Ascending aorta (tissue), 2 donors: ENCODE results near the gene ESR1. TPM values are rescaled to one million over a fixed set of nuclear protein-coding genes. Genes with fewer than 3 reads are reported as not detected.

Experiments used
- DNase-seq, 2 donors: peaks; one replicate each; pipeline ENCODE4 v3.0.0-alpha.2; 2019; ENCODE audit warnings: low spot score in 2 of 2
- H3K27ac ChIP-seq, 2 donors: fragments of 200-600 bp; sonication (generic); one replicate each; pipeline ENCODE4 v1.5.1; 2016 to 2017; ENCODE audit warnings: mild to moderate bottlenecking in 1 of 2
- H3K27me3 ChIP-seq: fragments of 200-600 bp; sonication (generic); one replicate; pipeline ENCODE4 v1.5.1; 2017
- H3K36me3 ChIP-seq, 2 donors: fragments of 200-600 bp; sonication (generic); one replicate each; pipeline ENCODE4 v1.5.1; 2016
- H3K4me1 ChIP-seq, 2 donors: fragments of 200-600 bp; sonication (generic); one replicate each; pipeline ENCODE4 v1.5.1; 2016 to 2017; ENCODE audit warnings: mild to moderate bottlenecking in 1 of 2
- H3K4me3 ChIP-seq, 2 donors: fragments of 200-600 bp; sonication (generic); one replicate each; pipeline ENCODE4 v1.5.1; 2016 to 2017; ENCODE audit warnings: mild to moderate bottlenecking in 1 of 2
- H3K9me3 ChIP-seq, 2 donors: fragments of 200-600 bp; sonication (generic); one replicate each; pipeline ENCODE4 v1.5.1; 2016
- intact Hi-C: fragments of 100-400 bp; cut with DNase I; formaldehyde crosslinking; loops from one replicate; pipeline ENCODE4 v1.15.1; 2023
- total RNA-seq: library from RNA; depleted of rRNA; stranded (reverse); fragments of >200 nt; gene quantifications from one replicate; pipeline ENCODE4 v1.1.0, GENCODE V29; 2016
- TF ChIP-seq, protein P1 (sequence below), 3 experiments: fragments of 200-600 bp in 2 of 3; fragments of 450-650 bp in 1 of 3; sonication (generic) in 2 of 3; IDR thresholded peaks; one replicate each; pipeline ENCODE4 v1.5.1; 2016 to 2019; ENCODE audit warnings: antibody characterized with exemption in 3 of 3, mild to moderate bottlenecking in 1 of 3, moderate library complexity in 1 of 3

The ESR1 gene
- total RNA-seq, 1 donor from 2014 or later = 3.0 TPM

DNA sequence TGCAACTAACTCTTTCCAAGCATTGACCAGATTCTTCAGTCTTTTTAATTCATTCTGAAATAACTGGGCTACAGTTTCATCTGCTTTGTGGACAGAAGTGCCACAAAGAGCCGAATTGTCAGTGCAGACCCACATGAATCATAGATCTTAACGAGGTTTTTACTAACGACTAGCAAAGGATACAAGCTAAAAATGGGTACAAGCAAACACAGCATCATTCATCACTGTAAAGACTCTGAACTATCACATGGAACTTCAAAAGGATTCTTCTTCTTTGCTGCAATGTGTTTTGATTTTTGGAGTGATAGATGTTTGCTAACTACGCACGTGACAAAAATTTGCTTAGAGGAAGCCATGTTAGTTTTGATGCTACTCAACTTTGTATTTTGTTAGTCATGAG, 227.1 kb downstream of the ESR1 start:
- no peak overlapping the region for H3K4me3 ChIP-seq
- H3K27ac ChIP-seq = no peak overlapping the region
- no peak for DNase-seq
- H3K27me3 ChIP-seq = no peaks in the 10 kb centered on the region
- intact Hi-C loops = no loop called here
- no peaks in the 10 kb centered on the region for H3K9me3 ChIP-seq
- no peaks in the 10 kb centered on the region for H3K4me1 ChIP-seq
- TF ChIP-seq, protein P1, sequence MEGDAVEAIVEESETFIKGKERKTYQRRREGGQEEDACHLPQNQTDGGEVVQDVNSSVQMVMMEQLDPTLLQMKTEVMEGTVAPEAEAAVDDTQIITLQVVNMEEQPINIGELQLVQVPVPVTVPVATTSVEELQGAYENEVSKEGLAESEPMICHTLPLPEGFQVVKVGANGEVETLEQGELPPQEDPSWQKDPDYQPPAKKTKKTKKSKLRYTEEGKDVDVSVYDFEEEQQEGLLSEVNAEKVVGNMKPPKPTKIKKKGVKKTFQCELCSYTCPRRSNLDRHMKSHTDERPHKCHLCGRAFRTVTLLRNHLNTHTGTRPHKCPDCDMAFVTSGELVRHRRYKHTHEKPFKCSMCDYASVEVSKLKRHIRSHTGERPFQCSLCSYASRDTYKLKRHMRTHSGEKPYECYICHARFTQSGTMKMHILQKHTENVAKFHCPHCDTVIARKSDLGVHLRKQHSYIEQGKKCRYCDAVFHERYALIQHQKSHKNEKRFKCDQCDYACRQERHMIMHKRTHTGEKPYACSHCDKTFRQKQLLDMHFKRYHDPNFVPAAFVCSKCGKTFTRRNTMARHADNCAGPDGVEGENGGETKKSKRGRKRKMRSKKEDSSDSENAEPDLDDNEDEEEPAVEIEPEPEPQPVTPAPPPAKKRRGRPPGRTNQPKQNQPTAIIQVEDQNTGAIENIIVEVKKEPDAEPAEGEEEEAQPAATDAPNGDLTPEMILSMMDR (IDR thresholded peaks at IDR 0.05) = no peak
- no peaks in the 10 kb centered on the region for H3K36me3 ChIP-seq

DNA sequence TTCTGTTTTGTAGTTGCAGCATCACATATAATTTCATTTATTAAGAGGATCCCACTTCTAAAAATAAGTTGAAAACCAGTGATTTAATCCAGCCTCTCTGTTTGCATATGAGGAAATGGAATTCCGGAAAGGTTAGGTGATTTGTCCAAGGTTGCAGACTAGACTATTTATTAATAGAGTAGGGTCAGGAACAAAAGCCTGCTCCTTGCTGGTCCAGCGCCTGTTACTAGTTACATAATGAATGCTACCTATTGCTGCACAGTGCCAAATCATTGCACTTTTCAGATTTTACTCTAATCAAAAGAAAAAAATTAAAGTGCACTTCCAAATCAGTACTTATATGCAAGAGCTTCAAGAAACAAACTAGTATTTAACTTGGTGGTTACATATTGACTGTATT, 238.6 kb downstream of the ESR1 start:
- Histone ChIP-seq H3K4me1 (no peaks in the 10 kb centered on the region), H3K36me3 (no peaks in the 10 kb centered on the region), H3K27me3 (no peaks in the 10 kb centered on the region), H3K4me3 (no peak overlapping the region), H3K9me3 (no peaks in the 10 kb centered on the region), H3K27ac (no peak overlapping the region)
- no peak for DNase-seq
- TF ChIP-seq, protein P1 (IDR thresholded peaks at IDR 0.05) = no peak
- intact Hi-C loops = no loop called here

DNA sequence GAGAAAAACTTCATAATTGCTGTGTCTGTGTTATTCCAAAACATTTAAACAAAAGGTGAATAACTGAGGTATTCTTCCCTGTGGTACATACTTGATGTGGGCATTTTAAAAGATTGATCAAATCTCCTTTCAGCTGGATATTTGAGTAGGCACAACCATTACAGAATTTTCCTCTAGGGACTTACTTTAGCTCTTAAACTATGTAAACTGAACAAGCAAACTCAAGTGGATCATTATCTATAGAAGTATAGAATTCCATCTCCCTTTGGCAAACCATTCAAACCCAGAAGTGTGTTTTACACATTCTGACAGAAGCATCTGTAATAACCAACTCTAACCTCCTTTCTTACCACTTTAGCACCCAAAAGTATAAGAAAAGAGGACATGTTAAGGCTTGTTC, 241.4 kb downstream of the ESR1 start:
- Histone ChIP-seq H3K4me3 (no peak overlapping the region), H3K4me1 (no peaks in the 10 kb centered on the region), H3K36me3 (no peaks in the 10 kb centered on the region), H3K27ac (no peak overlapping the region), H3K9me3 (no peaks in the 10 kb centered on the region), H3K27me3 (no peaks in the 10 kb centered on the region)
- TF ChIP-seq, protein P1 (IDR thresholded peaks at IDR 0.05) = no peak
- intact Hi-C loops = no loop called here
- no peak for DNase-seq

DNA sequence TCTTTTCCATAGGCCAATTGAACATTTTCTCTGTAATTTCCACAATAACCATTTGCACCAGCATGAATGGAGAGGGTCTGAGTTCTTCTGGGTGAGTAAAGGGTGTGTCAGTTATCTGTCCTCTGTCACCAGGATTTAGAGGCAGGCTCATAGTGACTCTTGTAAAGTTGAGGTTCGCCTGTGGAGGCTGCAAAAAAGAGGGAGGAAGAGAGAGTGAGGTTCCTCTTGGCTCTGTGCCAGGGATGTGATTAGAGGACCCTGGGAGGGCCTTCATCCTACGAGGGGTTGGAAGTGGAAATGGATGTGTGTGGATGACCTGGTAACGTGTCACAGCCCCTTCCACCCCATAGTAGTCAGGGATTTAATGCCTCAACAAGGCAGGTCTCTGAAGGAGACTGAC, 242.0 kb downstream of the ESR1 start:
- Histone ChIP-seq H3K4me1 (no peaks in the 10 kb centered on the region), H3K36me3 (no peaks in the 10 kb centered on the region), H3K27ac (no peak overlapping the region), H3K4me3 (no peak overlapping the region), H3K9me3 (no peaks in the 10 kb centered on the region), H3K27me3 (no peaks in the 10 kb centered on the region)
- no peak for DNase-seq
- intact Hi-C loops = no loop called here
- TF ChIP-seq, protein P1 (IDR thresholded peaks at IDR 0.05) = no peak

DNA sequence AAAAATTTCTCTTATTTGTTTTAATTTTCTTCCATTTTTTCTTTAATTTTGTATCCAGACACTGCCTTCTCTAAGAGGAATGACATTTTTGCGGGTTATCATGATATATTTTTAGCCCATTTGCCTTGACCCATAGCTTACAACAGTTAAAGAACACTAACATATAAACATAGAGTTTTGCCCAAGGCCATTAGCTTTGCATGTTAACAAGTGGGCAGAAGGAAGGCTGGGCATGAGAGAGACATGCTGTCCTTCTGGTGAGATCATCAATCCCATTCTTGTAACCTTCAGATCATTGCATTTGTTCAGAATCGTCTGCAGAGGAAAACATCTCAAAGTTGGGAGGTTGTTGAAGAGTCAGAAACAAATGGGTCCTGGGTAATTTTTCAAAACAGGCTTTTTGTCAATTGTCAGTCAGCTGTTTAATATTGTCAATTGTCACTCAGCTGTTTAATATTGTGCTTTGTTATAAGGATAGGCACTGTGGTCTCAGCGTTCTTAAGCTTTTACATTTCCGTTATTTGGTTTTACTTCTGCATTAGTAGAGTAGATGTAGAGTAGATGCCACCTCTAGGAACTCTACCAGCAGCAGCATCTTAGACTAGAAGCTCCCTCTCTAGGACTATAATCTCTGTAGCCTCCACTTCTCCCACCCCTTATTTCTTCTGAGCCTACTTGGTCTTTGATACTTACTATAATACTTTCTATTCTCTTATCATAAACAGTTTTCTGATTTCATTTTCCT, 243.1 kb downstream of the ESR1 start:
- no peaks in the 10 kb centered on the region for H3K4me1 ChIP-seq
- no peak for DNase-seq
- H3K27me3 ChIP-seq = no peaks in the 10 kb centered on the region
- intact Hi-C loops = no loop called here
- no peaks in the 10 kb centered on the region for H3K9me3 ChIP-seq
- no peaks in the 10 kb centered on the region for H3K36me3 ChIP-seq
- no peak overlapping the region for H3K27ac ChIP-seq
- no peak overlapping the region for H3K4me3 ChIP-seq
- TF ChIP-seq, protein P1 (IDR thresholded peaks at IDR 0.05) = no peak

DNA sequence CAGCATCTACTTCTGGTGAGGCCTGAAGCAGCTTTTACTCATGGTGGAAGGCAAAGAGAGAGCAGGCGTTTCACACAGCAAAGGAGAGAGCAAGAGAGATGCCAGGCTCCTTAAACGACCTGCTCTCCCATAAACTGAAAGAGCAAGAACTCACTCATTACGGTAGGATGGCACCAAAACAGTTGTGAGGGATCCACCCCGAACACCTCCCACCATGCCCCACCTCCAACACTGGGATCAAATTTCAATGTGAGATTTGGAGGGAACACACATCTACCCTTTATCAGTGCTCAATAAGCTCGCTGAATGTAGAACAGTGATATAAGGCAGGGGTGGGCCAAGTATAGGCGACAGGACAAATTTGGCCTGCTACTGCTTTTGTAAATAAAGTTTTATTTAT, 244.6 kb downstream of the ESR1 start:
- Histone ChIP-seq H3K9me3 (no peaks in the 10 kb centered on the region), H3K36me3 (no peaks in the 10 kb centered on the region), H3K27me3 (no peaks in the 10 kb centered on the region), H3K27ac (no peak overlapping the region), H3K4me1 (no peaks in the 10 kb centered on the region), H3K4me3 (no peak overlapping the region)
- TF ChIP-seq, protein P1 (IDR thresholded peaks at IDR 0.05) = no peak
- intact Hi-C loops = no loop called here
- DNase-seq = no peak
